Measurements from ENCODE around the gene USP31.

The USP31 gene

DNA sequence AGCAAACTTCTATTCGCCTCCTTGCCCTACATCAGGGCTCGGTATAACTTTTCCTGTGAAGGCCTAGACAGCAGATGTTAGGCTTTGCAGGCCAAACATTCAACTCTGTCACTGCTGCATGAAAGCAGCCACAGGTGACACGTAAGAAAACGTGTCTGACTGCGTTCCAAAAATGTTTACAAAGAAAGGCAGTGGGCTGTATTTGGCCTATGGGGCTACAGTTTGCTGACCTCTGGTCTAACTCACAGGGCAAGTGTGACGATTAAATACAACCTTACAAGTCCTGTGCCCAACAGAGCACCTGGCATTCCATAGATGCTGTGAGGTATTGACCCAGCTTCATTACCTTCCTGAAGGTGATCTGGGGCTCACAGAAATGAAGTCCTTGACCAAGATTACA is 79.4 kb downstream of the USP31 start:
- TF ChIP-seq EP300 (IDR thresholded peaks at IDR 0.05; ENCODE audit: borderline replicate concordance) (no peak), EGR1 (IDR thresholded peaks at IDR 0.05) (no peak), YY1 (IDR thresholded peaks at IDR 0.05; ENCODE audit: low read depth) (no peak), CREB1 (IDR thresholded peaks at IDR 0.05; ENCODE audit: low read depth) (no peak), TEAD4 (IDR thresholded peaks at IDR 0.05) (no peak), CEBPB (IDR thresholded peaks at IDR 0.05) (no peak), TCF12 (IDR thresholded peaks at IDR 0.05; ENCODE audit: low read depth) (no peak), TAF1 (IDR thresholded peaks at IDR 0.05; ENCODE audit: low read depth) (no peak), FOXM1 (IDR thresholded peaks at IDR 0.05; ENCODE audit: borderline replicate concordance, low read depth) (no peak), ZBTB7A (IDR thresholded peaks at IDR 0.05; ENCODE audit: low read depth) (no peak), NFIC (IDR thresholded peaks at IDR 0.05) (no peak), RAD21 (IDR thresholded peaks at IDR 0.05; ENCODE audit: low read depth) (no peak)
- TF ChIP-seq, protein P1, sequence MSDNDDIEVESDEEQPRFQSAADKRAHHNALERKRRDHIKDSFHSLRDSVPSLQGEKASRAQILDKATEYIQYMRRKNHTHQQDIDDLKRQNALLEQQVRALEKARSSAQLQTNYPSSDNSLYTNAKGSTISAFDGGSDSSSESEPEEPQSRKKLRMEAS (IDR thresholded peaks at IDR 0.05), result no peak
- TF ChIP-seq, protein P2, sequence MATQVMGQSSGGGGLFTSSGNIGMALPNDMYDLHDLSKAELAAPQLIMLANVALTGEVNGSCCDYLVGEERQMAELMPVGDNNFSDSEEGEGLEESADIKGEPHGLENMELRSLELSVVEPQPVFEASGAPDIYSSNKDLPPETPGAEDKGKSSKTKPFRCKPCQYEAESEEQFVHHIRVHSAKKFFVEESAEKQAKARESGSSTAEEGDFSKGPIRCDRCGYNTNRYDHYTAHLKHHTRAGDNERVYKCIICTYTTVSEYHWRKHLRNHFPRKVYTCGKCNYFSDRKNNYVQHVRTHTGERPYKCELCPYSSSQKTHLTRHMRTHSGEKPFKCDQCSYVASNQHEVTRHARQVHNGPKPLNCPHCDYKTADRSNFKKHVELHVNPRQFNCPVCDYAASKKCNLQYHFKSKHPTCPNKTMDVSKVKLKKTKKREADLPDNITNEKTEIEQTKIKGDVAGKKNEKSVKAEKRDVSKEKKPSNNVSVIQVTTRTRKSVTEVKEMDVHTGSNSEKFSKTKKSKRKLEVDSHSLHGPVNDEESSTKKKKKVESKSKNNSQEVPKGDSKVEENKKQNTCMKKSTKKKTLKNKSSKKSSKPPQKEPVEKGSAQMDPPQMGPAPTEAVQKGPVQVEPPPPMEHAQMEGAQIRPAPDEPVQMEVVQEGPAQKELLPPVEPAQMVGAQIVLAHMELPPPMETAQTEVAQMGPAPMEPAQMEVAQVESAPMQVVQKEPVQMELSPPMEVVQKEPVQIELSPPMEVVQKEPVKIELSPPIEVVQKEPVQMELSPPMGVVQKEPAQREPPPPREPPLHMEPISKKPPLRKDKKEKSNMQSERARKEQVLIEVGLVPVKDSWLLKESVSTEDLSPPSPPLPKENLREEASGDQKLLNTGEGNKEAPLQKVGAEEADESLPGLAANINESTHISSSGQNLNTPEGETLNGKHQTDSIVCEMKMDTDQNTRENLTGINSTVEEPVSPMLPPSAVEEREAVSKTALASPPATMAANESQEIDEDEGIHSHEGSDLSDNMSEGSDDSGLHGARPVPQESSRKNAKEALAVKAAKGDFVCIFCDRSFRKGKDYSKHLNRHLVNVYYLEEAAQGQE (IDR thresholded peaks at IDR 0.05; ENCODE audit: low read depth), result no peak
- TF ChIP-seq, protein P3, sequence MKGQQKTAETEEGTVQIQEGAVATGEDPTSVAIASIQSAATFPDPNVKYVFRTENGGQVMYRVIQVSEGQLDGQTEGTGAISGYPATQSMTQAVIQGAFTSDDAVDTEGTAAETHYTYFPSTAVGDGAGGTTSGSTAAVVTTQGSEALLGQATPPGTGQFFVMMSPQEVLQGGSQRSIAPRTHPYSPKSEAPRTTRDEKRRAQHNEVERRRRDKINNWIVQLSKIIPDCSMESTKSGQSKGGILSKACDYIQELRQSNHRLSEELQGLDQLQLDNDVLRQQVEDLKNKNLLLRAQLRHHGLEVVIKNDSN (IDR thresholded peaks at IDR 0.05), result no peak

DNA sequence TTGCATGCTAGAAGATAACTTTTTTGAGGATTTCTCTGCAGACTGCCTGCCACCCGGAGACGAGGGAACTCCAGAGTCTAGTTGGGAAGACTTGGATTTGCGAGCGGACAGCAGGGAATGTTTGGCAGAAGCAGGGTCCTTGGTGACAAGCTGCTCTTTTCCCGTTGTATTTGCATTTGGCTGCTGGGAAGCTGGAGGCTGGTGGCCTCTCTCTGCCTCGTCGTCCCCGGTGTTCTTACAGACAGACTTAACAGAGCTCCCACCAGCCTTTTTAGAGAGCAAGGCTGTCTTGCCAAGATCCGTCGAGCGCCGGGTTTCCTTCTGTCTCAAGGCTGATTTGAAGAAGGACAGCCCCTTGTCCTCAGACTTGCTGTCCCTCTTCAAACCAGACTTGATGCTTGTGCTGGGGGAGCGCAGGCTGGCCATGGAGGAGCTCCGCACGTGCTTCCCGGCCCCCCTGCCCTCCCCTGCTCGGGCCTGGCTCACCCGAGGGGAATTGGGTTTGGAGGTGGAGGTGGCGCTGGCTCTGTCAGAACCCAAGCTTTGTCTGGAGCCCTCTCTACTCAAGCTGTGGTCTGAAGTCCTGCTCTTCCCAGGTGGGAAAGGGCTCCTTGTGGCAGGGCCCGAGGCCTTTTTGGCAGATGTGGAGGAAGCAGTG is 81.0 kb downstream of the USP31 start:
- TF ChIP-seq NFIC (IDR thresholded peaks at IDR 0.05) (no peak), YY1 (IDR thresholded peaks at IDR 0.05; ENCODE audit: low read depth) (no peak), FOXM1 (IDR thresholded peaks at IDR 0.05; ENCODE audit: borderline replicate concordance, low read depth) (no peak), CREB1 (IDR thresholded peaks at IDR 0.05; ENCODE audit: low read depth) (no peak), ZBTB7A (IDR thresholded peaks at IDR 0.05; ENCODE audit: low read depth) (no peak), CEBPB (IDR thresholded peaks at IDR 0.05) (no peak), RAD21 (IDR thresholded peaks at IDR 0.05; ENCODE audit: low read depth) (no peak), EP300 (IDR thresholded peaks at IDR 0.05; ENCODE audit: borderline replicate concordance) (no peak), TEAD4 (IDR thresholded peaks at IDR 0.05) (no peak), TAF1 (IDR thresholded peaks at IDR 0.05; ENCODE audit: low read depth) (no peak)
- TF ChIP-seq, protein P3 (IDR thresholded peaks at IDR 0.05), result no peak
- TF ChIP-seq, protein P2 (IDR thresholded peaks at IDR 0.05; ENCODE audit: low read depth), result no peak
- TF ChIP-seq, protein P1 (IDR thresholded peaks at IDR 0.05), result no peak

DNA sequence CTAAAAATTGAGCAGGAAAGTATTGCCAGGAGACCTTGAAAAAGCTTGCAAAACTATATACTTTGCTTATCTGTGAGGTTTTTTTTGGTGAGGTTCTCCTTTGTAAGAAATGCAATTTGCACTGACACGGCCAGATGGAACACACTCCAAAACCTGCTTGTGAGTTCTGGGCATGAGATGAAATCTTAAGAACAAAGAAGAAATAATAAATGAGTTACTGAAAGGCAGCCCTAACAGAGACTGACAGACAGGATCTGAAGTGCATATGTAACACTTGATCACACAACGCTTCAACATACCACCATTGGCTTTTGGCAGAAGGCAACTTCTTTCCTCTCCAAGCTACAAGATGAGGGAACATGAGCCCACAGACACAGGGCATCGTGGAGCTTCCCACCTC is 82.6 kb downstream of the USP31 start:
- no peak for TF ChIP-seq EGR1 (IDR thresholded peaks at IDR 0.05)

DNA sequence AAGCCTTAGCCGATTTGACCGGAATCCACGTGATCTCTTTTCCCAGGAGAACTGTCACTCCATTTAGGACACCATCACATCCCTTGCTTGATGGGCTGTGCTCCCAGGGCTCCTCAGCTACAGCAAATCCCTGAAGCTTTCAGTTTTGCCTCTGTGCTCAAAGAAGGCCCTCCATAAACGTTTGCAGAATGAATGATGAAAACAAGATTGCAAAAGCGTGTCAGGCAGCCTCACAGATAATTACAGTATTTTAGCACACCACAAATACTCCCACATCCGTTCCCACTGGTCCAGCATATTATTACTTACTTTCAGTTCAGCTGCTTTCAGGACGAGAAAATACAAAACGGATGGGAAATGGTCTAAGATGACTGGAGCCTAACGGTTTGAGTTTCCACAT is 84.6 kb downstream of the USP31 start:
- TF ChIP-seq NFIC (IDR thresholded peaks at IDR 0.05), result no peak
- TF ChIP-seq, protein P1 (IDR thresholded peaks at IDR 0.05), result no peak
- no peak for TF ChIP-seq TAF1 (IDR thresholded peaks at IDR 0.05; ENCODE audit: low read depth)
- TF ChIP-seq FOXM1 (IDR thresholded peaks at IDR 0.05; ENCODE audit: borderline replicate concordance, low read depth), result no peak
- TF ChIP-seq EP300 (IDR thresholded peaks at IDR 0.05; ENCODE audit: borderline replicate concordance), result no peak
- TF ChIP-seq, protein P3 (IDR thresholded peaks at IDR 0.05), result no peak
- TF ChIP-seq TCF12 (IDR thresholded peaks at IDR 0.05; ENCODE audit: low read depth), result no peak
- no peak for TF ChIP-seq RAD21 (IDR thresholded peaks at IDR 0.05; ENCODE audit: low read depth)
- TF ChIP-seq, protein P2 (IDR thresholded peaks at IDR 0.05; ENCODE audit: low read depth), result no peak
- TF ChIP-seq TEAD4 (IDR thresholded peaks at IDR 0.05), result no peak
- TF ChIP-seq EGR1 (IDR thresholded peaks at IDR 0.05), result no peak
- no peak for TF ChIP-seq ZBTB7A (IDR thresholded peaks at IDR 0.05; ENCODE audit: low read depth)
- no peak for TF ChIP-seq CREB1 (IDR thresholded peaks at IDR 0.05; ENCODE audit: low read depth)
- no peak for TF ChIP-seq YY1 (IDR thresholded peaks at IDR 0.05; ENCODE audit: low read depth)
- TF ChIP-seq CEBPB (IDR thresholded peaks at IDR 0.05), result no peak
